ENCODE results near the gene SYTL1.

Gene SYTL1

GRCh38 chr1:27353166-27353565 lies 11.3 kb downstream of the SYTL1 start:
- Histone ChIP-seq H3K27ac (ENCODE audit: low read depth, low read length) (no peak overlapping the region), H3K4me3 (ENCODE audit: low read depth in 1 of 5, low read length in 5 of 5) (no peak overlapping the region), H3K36me3 (ENCODE audit: control insufficient read depth in 5 of 5, insufficient read depth in 5 of 5, low read length in 5 of 5) (peaks cover 0 to 45% (median 41%) of the 10 kb centered on the region in 5 donors), H3K27me3 (ENCODE audit: control insufficient read depth in 5 of 5, insufficient read depth in 4 of 5, low read length in 5 of 5) (peaks cover 5 to 22% (median 12%) of the 10 kb centered on the region in 5 donors), H3K4me1 (ENCODE audit: control insufficient read depth in 5 of 5, insufficient read depth in 5 of 5, low read length in 5 of 5) (peaks cover 0 to 37% (median 32%) of the 10 kb centered on the region in 5 donors), H3K9ac (ENCODE audit: low read length in 5 of 5) (no peak overlapping the region), H3K9me3 (ENCODE audit: control insufficient read depth in 5 of 5, low read length in 5 of 5) (no peaks in the 10 kb centered on the region)

- peaks cover 5 to 22% (median 12%) of the 10 kb centered on the region in 5 donors for H3K27me3 ChIP-seq (ENCODE audit: control insufficient read depth in 5 of 5, insufficient read depth in 4 of 5, low read length in 5 of 5)
- H3K9ac ChIP-seq (ENCODE audit: low read length in 5 of 5): no peak overlapping the region
- H3K36me3 ChIP-seq (ENCODE audit: control insufficient read depth in 5 of 5, insufficient read depth in 5 of 5, low read length in 5 of 5): peaks cover 0 to 50% (median 45%) of the 10 kb centered on the region in 5 donors
- peaks cover 0 to 37% (median 32%) of the 10 kb centered on the region in 5 donors for H3K4me1 ChIP-seq (ENCODE audit: control insufficient read depth in 5 of 5, insufficient read depth in 5 of 5, low read length in 5 of 5)
- no peak overlapping the region for H3K4me3 ChIP-seq (ENCODE audit: low read depth in 1 of 5, low read length in 5 of 5)
- no peak overlapping the region for H3K27ac ChIP-seq (ENCODE audit: low read depth, low read length)
- no peaks in the 10 kb centered on the region for H3K9me3 ChIP-seq (ENCODE audit: control insufficient read depth in 5 of 5, low read length in 5 of 5)
These were observed 11.8 kb downstream of the SYTL1 start for GRCh38 chr1:27353629-27354028.

GRCh38 chr1:27355683-27356082 lies 13.9 kb downstream of the SYTL1 start:
- H3K9me3 ChIP-seq (ENCODE audit: control insufficient read depth in 5 of 5, low read length in 5 of 5): no peaks in the 10 kb centered on the region
- H3K4me1 ChIP-seq (ENCODE audit: control insufficient read depth in 5 of 5, insufficient read depth in 5 of 5, low read length in 5 of 5): peaks cover 0 to 31% (median 24%) of the 10 kb centered on the region in 5 donors
- no peak overlapping the region for H3K27ac ChIP-seq (ENCODE audit: low read depth, low read length)
- no peak overlapping the region for H3K4me3 ChIP-seq (ENCODE audit: low read depth in 1 of 5, low read length in 5 of 5)
- peaks cover 0 to 4% (median 1%) of the 10 kb centered on the region in 5 donors for H3K27me3 ChIP-seq (ENCODE audit: control insufficient read depth in 5 of 5, insufficient read depth in 4 of 5, low read length in 5 of 5)
- no peak overlapping the region for H3K9ac ChIP-seq (ENCODE audit: low read length in 5 of 5)
- H3K36me3 ChIP-seq (ENCODE audit: control insufficient read depth in 5 of 5, insufficient read depth in 5 of 5, low read length in 5 of 5): peaks cover 0 to 68% (median 64%) of the 10 kb centered on the region in 5 donors

GRCh38 chr1:27356277-27356618 lies 14.4 kb downstream of the SYTL1 start:
- Histone ChIP-seq H3K9ac (ENCODE audit: low read length in 5 of 5) (no peak overlapping the region), H3K27me3 (ENCODE audit: control insufficient read depth in 5 of 5, insufficient read depth in 4 of 5, low read length in 5 of 5) (no peaks in the 10 kb centered on the region), H3K9me3 (ENCODE audit: control insufficient read depth in 5 of 5, low read length in 5 of 5) (no peaks in the 10 kb centered on the region), H3K4me3 (ENCODE audit: low read depth in 1 of 5, low read length in 5 of 5) (no peak overlapping the region), H3K27ac (ENCODE audit: low read depth, low read length) (no peak overlapping the region), H3K4me1 (ENCODE audit: control insufficient read depth in 5 of 5, insufficient read depth in 5 of 5, low read length in 5 of 5) (peaks cover 0 to 26% (median 18%) of the 10 kb centered on the region in 5 donors), H3K36me3 (ENCODE audit: control insufficient read depth in 5 of 5, insufficient read depth in 5 of 5, low read length in 5 of 5) (peaks cover 0 to 73% (median 69%) of the 10 kb centered on the region in 5 donors)

GRCh38 chr1:27356619-27357280 lies 14.9 kb downstream of the SYTL1 start:
- H3K9ac ChIP-seq (ENCODE audit: low read length in 5 of 5): no peak overlapping the region
- H3K27ac ChIP-seq (ENCODE audit: low read depth, low read length): no peak overlapping the region
- no peaks in the 10 kb centered on the region for H3K27me3 ChIP-seq (ENCODE audit: control insufficient read depth in 5 of 5, insufficient read depth in 4 of 5, low read length in 5 of 5)
- peaks cover 0 to 79% (median 74%) of the 10 kb centered on the region in 5 donors for H3K36me3 ChIP-seq (ENCODE audit: control insufficient read depth in 5 of 5, insufficient read depth in 5 of 5, low read length in 5 of 5)
- H3K9me3 ChIP-seq (ENCODE audit: control insufficient read depth in 5 of 5, low read length in 5 of 5): no peaks in the 10 kb centered on the region
- peaks cover 0 to 23% (median 14%) of the 10 kb centered on the region in 5 donors for H3K4me1 ChIP-seq (ENCODE audit: control insufficient read depth in 5 of 5, insufficient read depth in 5 of 5, low read length in 5 of 5)
- no peak overlapping the region for H3K4me3 ChIP-seq (ENCODE audit: low read depth in 1 of 5, low read length in 5 of 5)

- no peaks in the 10 kb centered on the region for H3K27me3 ChIP-seq (ENCODE audit: control insufficient read depth in 5 of 5, insufficient read depth in 4 of 5, low read length in 5 of 5)
- H3K36me3 ChIP-seq (ENCODE audit: control insufficient read depth in 5 of 5, insufficient read depth in 5 of 5, low read length in 5 of 5): peaks cover 0 to 86% (median 81%) of the 10 kb centered on the region in 5 donors
- no peak overlapping the region for H3K9ac ChIP-seq (ENCODE audit: low read length in 5 of 5)
- H3K27ac ChIP-seq (ENCODE audit: low read depth, low read length): no peak overlapping the region
- H3K4me1 ChIP-seq (ENCODE audit: control insufficient read depth in 5 of 5, insufficient read depth in 5 of 5, low read length in 5 of 5): peaks cover 0 to 23% (median 14%) of the 10 kb centered on the region in 5 donors
- H3K9me3 ChIP-seq (ENCODE audit: control insufficient read depth in 5 of 5, low read length in 5 of 5): no peaks in the 10 kb centered on the region
- peak overlapping the region in 1 of 5 donors; percentile 46 for H3K4me3 ChIP-seq (ENCODE audit: low read depth in 1 of 5, low read length in 5 of 5)
These were observed 15.6 kb downstream of the SYTL1 start for GRCh38 chr1:27357281-27358037.

GRCh38 chr1:27358038-27358927 lies 16.5 kb downstream of the SYTL1 start:
- Histone ChIP-seq H3K27ac (ENCODE audit: low read depth, low read length) (no peak overlapping the region), H3K27me3 (ENCODE audit: control insufficient read depth in 5 of 5, insufficient read depth in 4 of 5, low read length in 5 of 5) (no peaks in the 10 kb centered on the region), H3K4me3 (ENCODE audit: low read depth in 1 of 5, low read length in 5 of 5) (no peak overlapping the region), H3K4me1 (ENCODE audit: control insufficient read depth in 5 of 5, insufficient read depth in 5 of 5, low read length in 5 of 5) (peaks cover 0 to 23% (median 14%) of the 10 kb centered on the region in 5 donors), H3K9me3 (ENCODE audit: control insufficient read depth in 5 of 5, low read length in 5 of 5) (no peaks in the 10 kb centered on the region), H3K36me3 (ENCODE audit: control insufficient read depth in 5 of 5, insufficient read depth in 5 of 5, low read length in 5 of 5) (peaks cover 0 to 90% (median 86%) of the 10 kb centered on the region in 5 donors), H3K9ac (ENCODE audit: low read length in 5 of 5) (no peak overlapping the region)

- H3K36me3 ChIP-seq (ENCODE audit: control insufficient read depth in 5 of 5, insufficient read depth in 5 of 5, low read length in 5 of 5): peaks cover 0 to 90% (median 87%) of the 10 kb centered on the region in 5 donors
- no peaks in the 10 kb centered on the region for H3K9me3 ChIP-seq (ENCODE audit: control insufficient read depth in 5 of 5, low read length in 5 of 5)
- H3K27me3 ChIP-seq (ENCODE audit: control insufficient read depth in 5 of 5, insufficient read depth in 4 of 5, low read length in 5 of 5): no peaks in the 10 kb centered on the region
- H3K27ac ChIP-seq (ENCODE audit: low read depth, low read length): no peak overlapping the region
- H3K4me1 ChIP-seq (ENCODE audit: control insufficient read depth in 5 of 5, insufficient read depth in 5 of 5, low read length in 5 of 5): peaks cover 0 to 23% (median 17%) of the 10 kb centered on the region in 5 donors
- no peak overlapping the region for H3K9ac ChIP-seq (ENCODE audit: low read length in 5 of 5)
- H3K4me3 ChIP-seq (ENCODE audit: low read depth in 1 of 5, low read length in 5 of 5): no peak overlapping the region
These were observed 17.1 kb downstream of the SYTL1 start for GRCh38 chr1:27358928-27359313.

- Histone ChIP-seq H3K9me3 (ENCODE audit: control insufficient read depth in 5 of 5, low read length in 5 of 5) (no peaks in the 10 kb centered on the region), H3K27ac (ENCODE audit: low read depth, low read length) (no peak overlapping the region), H3K9ac (ENCODE audit: low read length in 5 of 5) (no peak overlapping the region), H3K27me3 (ENCODE audit: control insufficient read depth in 5 of 5, insufficient read depth in 4 of 5, low read length in 5 of 5) (no peaks in the 10 kb centered on the region), H3K36me3 (ENCODE audit: control insufficient read depth in 5 of 5, insufficient read depth in 5 of 5, low read length in 5 of 5) (peaks cover 0 to 95% (median 88%) of the 10 kb centered on the region in 5 donors), H3K4me1 (ENCODE audit: control insufficient read depth in 5 of 5, insufficient read depth in 5 of 5, low read length in 5 of 5) (peaks cover 0 to 31% (median 20%) of the 10 kb centered on the region in 5 donors), H3K4me3 (ENCODE audit: low read depth in 1 of 5, low read length in 5 of 5) (no peak overlapping the region)
These were observed 18.0 kb downstream of the SYTL1 start for GRCh38 chr1:27359822-27360158.

Data from subcutaneous abdominal adipose tissue (tissue), 5 donors.